WTC11 (cell line): ENCODE data around the gene CDH1.

Experiments
- TEAD1 ChIP-seq: sonication (generic); formaldehyde crosslinking; IDR thresholded peaks from 2 replicates; pipeline ENCODE4 v1.8.0; 2022; ENCODE audit warnings: mild to moderate bottlenecking, missing genetic modification reagents
- USF2 ChIP-seq: sonication (generic); formaldehyde crosslinking; IDR thresholded peaks from 2 replicates; pipeline ENCODE4 v1.8.1; 2023; ENCODE audit warnings: mild to moderate bottlenecking, missing genetic modification reagents, moderate library complexity
- ZNF263 ChIP-seq: sonication (generic); formaldehyde crosslinking; IDR thresholded peaks from 2 replicates; pipeline ENCODE4 v1.8.1; 2022; ENCODE audit warnings: low read depth, mild to moderate bottlenecking, moderate library complexity, missing genetic modification reagents
- TF ChIP-seq, protein P1 (sequence below): fragments of 200-600 bp; IDR thresholded peaks from 2 replicates; pipeline ENCODE4 v1.8.0; 2022; ENCODE audit warnings: antibody characterized with exemption

DNA sequence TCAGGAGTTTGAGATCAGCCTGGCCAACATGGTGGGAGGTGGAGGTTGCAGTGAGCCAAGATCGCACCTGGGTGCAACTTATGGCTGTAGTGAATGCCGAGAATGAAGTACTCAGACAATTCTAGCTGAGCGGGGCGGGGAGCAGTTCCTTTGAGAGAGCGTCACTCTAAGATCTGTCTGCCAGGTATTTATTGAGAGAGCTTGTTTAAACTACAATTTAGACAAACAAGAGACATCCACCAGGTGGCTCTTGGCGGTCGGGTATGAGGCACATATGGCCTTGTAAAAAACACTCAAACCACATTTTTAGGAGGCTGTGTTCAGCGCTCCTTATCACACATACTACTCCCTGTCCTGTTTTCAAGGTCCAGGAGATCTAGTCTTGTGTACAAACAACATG is 40.6 kb upstream of the CDH1 start:
- TF ChIP-seq ZNF263 (CRISPR knock-in tag), result no peak
- TF ChIP-seq, protein P1, sequence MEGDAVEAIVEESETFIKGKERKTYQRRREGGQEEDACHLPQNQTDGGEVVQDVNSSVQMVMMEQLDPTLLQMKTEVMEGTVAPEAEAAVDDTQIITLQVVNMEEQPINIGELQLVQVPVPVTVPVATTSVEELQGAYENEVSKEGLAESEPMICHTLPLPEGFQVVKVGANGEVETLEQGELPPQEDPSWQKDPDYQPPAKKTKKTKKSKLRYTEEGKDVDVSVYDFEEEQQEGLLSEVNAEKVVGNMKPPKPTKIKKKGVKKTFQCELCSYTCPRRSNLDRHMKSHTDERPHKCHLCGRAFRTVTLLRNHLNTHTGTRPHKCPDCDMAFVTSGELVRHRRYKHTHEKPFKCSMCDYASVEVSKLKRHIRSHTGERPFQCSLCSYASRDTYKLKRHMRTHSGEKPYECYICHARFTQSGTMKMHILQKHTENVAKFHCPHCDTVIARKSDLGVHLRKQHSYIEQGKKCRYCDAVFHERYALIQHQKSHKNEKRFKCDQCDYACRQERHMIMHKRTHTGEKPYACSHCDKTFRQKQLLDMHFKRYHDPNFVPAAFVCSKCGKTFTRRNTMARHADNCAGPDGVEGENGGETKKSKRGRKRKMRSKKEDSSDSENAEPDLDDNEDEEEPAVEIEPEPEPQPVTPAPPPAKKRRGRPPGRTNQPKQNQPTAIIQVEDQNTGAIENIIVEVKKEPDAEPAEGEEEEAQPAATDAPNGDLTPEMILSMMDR, result no peak
- no peak for TF ChIP-seq USF2 (CRISPR knock-in tag)
- no peak for TF ChIP-seq TEAD1
